Heart right ventricle (tissue), 16 donors: ENCODE measurements around the gene UBE2Q2. TPM values are rescaled to one million over a fixed set of nuclear protein-coding genes. Genes with fewer than 3 reads are reported as not detected.

Experiments used
- ATAC-seq, 8 donors: fragments of 200-7000 bp; cut with Tn5 transposase; one replicate each; pipeline ENCODE4 v1.9.1; 2020; ENCODE audit warnings: mild to moderate bottlenecking in 8 of 8, moderate library complexity in 8 of 8, moderate number of reproducible peaks in 1 of 8
- DNase-seq, 2 donors: peaks; one replicate each; pipeline ENCODE4 v3.0.0-alpha.2; 2020
- H3K27ac ChIP-seq, 10 donors: fragments of 200-600 bp; sonication (generic) in 2 of 10; one replicate each; pipeline versions ENCODE4 v1.5.0 to v1.8.0; 2020 to 2022; ENCODE audit warnings: mild to moderate bottlenecking in 3 of 10
- H3K27me3 ChIP-seq, 7 donors: fragments of 200-600 bp; one replicate each; pipeline ENCODE4 v1.8.0; 2021 to 2022; ENCODE audit warnings: mild to moderate bottlenecking in 2 of 7
- H3K36me3 ChIP-seq, 9 donors: fragments of 200-600 bp; sonication (generic) in 1 of 9; one replicate each; pipeline versions ENCODE4 v1.5.0 to v1.8.0; 2020 to 2022; ENCODE audit warnings: mild to moderate bottlenecking in 2 of 9
- H3K4me1 ChIP-seq, 9 donors: fragments of 200-600 bp; sonication (generic) in 1 of 9; one replicate each; pipeline versions ENCODE4 v1.5.0 to v1.8.0; 2020 to 2022; ENCODE audit warnings: mild to moderate bottlenecking in 4 of 9
- H3K4me3 ChIP-seq, 10 donors: fragments of 200-600 bp; sonication (generic) in 2 of 10; one replicate each; pipeline versions ENCODE4 v1.5.0 to v1.8.0; 2020 to 2022; ENCODE audit warnings: mild to moderate bottlenecking in 7 of 10, moderate library complexity in 2 of 10
- H3K9me3 ChIP-seq, 11 donors: fragments of 200-600 bp in 10 of 11; sonication (generic) in 2 of 11; one replicate each; pipeline versions ENCODE4 v1.5.0 to v1.8.0; 2013 to 2022; ENCODE audit warnings: mild to moderate bottlenecking in 2 of 11, control low read depth in 1 of 11, moderate library complexity in 1 of 11
- CTCF ChIP-seq, 9 donors: fragments of 200-600 bp; sonication (generic) in 2 of 9; IDR thresholded peaks; one replicate each; pipeline versions ENCODE4 v1.5.0 to v1.8.0; 2021 to 2022; ENCODE audit warnings: antibody characterized with exemption in 9 of 9, mild to moderate bottlenecking in 5 of 9, moderate library complexity in 1 of 9
- WGBS, 2 donors: extraction: QIAGEN DNeasy Blood & Tissue Kit; methylation state at CpG; one replicate each; pipeline ENCODE4 v1.1.7; 2013; ENCODE audit warnings: inconsistent platforms in 1 of 2; 5-methylcytosine and 5-hydroxymethylcytosine counted together
- intact Hi-C, 10 donors: fragments of 100-400 bp; cut with DNase I; formaldehyde crosslinking; loops; one replicate each; pipeline versions ENCODE4 v1.11.1 to v1.14.2; 2022
- polyA plus RNA-seq, 2 donors: library from polyadenylated mRNA; stranded (reverse); fragments of 200-250 nt; gene quantifications; one replicate each; pipeline ENCODE4 v1.2.3, GENCODE V29; 2013
- total RNA-seq, 10 donors: library from RNA; stranded (reverse); fragmentation: NEBNext Ultra II Directional in 3 of 10; extraction: Animal tissue kit (Norgen Biotek cat#: 25700) in 3 of 10; gene quantifications; one replicate each; pipeline versions ENCODE4 v1.2.1 to v1.2.4, GENCODE V29; 2021 to 2023
- donor health status: Arrhythmogenic right ventricular cardiomyopathy.
- donor health status: ischemic (EF 13 %, LVEDD 7.1; RV severe dilation, severe dysfunction).
- donor health status: healthy with polysubstance abuse.
- donor health status: DM: no; HTN: yes; CAD: no.
- donor health status: DM: no; HTN: no; CAD: no.
- donor health status: ischemic (EF 25% LVEDD 6.9; RV normal size, moderate dysfunction).
- donor health status: ischemic (EF 25% LVEDD 5.7; RV mildly dilated, moderate dysfunction).
- donor health status: healthy.
- donor health status: DM: yes; HTN: yes; CAD: no.
- donor health status: Ischemic cardiomyopathy.
- donor health status: ischemic (EF 35%, LVEDD 5.7; RV mildly dilated, moderate dysfunction).
- donor health status: nonischemic (EF 11% LVEDD 7.7; RV severe dilation, severe dysfunction).
- donor health status: DM: yes; HTN: yes; CAD: no.
- donor health status: PGD.
- donor health status: ischemic (EF 29% LVEDD 5.4; RV normal size, mild dysfunction).
- donor health status: nonischemic (EF 23%, LVEDD 6.1; RV moderate dilation, normal function).

UBE2Q2 gene
- total and polyA plus RNA-seq, 12 donors = 12.5 to 36.5 (median 24.1) TPM

GRCh38 chr15:75943713-75944215 is 100.5 kb downstream of the UBE2Q2 start:
- ATAC-seq = no peak
- Histone ChIP-seq H3K27me3 (peaks cover 0 to 34% (median 7%) of the 10 kb centered on the region in 7 donors), H3K9me3 (peaks cover 0 to 16% (median 0%) of the 10 kb centered on the region in 11 donors), H3K36me3 (peaks cover 0 to under 1% (median 0%) of the 10 kb centered on the region in 9 donors), H3K4me1 (no peaks in the 10 kb centered on the region), H3K4me3 (no peak overlapping the region), H3K27ac (no peak overlapping the region)
- no peak for TF ChIP-seq CTCF (IDR thresholded peaks at IDR 0.05)
- 50 to 56% methylated on average over 1 of the region's 1 CpG for WGBS, 2 donors
- no peak for DNase-seq
- intact Hi-C loops = no loop called here

GRCh38 chr15:75945953-75946352 is 102.7 kb downstream of the UBE2Q2 start:
- intact Hi-C loops = no loop called here
- Histone ChIP-seq H3K4me1 (no peaks in the 10 kb centered on the region), H3K4me3 (no peak overlapping the region), H3K27me3 (peaks cover 0 to 42% (median 12%) of the 10 kb centered on the region in 7 donors), H3K36me3 (no peaks in the 10 kb centered on the region), H3K9me3 (peaks cover 0 to 6% (median 0%) of the 10 kb centered on the region in 11 donors), H3K27ac (no peak overlapping the region)
- WGBS, 2 donors = 73 to 79% methylated on average over 4 of the region's 4 CpGs
- no peak for TF ChIP-seq CTCF (IDR thresholded peaks at IDR 0.05)
- ATAC-seq = no peak
- DNase-seq = no peak

- H3K27ac ChIP-seq = no peak overlapping the region
- H3K4me3 ChIP-seq = no peak overlapping the region
- H3K4me1 ChIP-seq = no peaks in the 10 kb centered on the region
- WGBS, 2 donors = 53 to 57% methylated on average over 1 of the region's 1 CpG
- peaks cover 0 to 53% (median 12%) of the 10 kb centered on the region in 7 donors for H3K27me3 ChIP-seq
- DNase-seq (no peak), ATAC-seq (no peak)
- H3K36me3 ChIP-seq = no peaks in the 10 kb centered on the region
- intact Hi-C loops = no loop called here
- no peak for TF ChIP-seq CTCF (IDR thresholded peaks at IDR 0.05)
- no peaks in the 10 kb centered on the region for H3K9me3 ChIP-seq
Observed at GRCh38 chr15:75947092-75947491, 103.8 kb downstream of the UBE2Q2 start.

GRCh38 chr15:75948761-75949296 is 105.6 kb downstream of the UBE2Q2 start:
- 81 to 82% methylated on average over 8 of the region's 8 CpGs for WGBS, 2 donors

More at GRCh38 chr15:75948761-75949296, 105.6 kb downstream of the UBE2Q2 start:
- intact Hi-C loops = no loop called here
- no peak for TF ChIP-seq CTCF (IDR thresholded peaks at IDR 0.05)
- H3K4me3 ChIP-seq = no peak overlapping the region
- H3K36me3 ChIP-seq = no peaks in the 10 kb centered on the region
- H3K9me3 ChIP-seq = no peaks in the 10 kb centered on the region
- DNase-seq (no peak), ATAC-seq (no peak)
- H3K27ac ChIP-seq = no peak overlapping the region
- peaks cover 0 to 65% (median 17%) of the 10 kb centered on the region in 7 donors for H3K27me3 ChIP-seq
- H3K4me1 ChIP-seq = no peaks in the 10 kb centered on the region

Other genes with a start within 250 kb of the UBE2Q2 start
- 10 to 100 TPM; 12.9 to 18.2 (median 16.1) TPM for gene SNUPN, start 217.7 kb upstream of the UBE2Q2 start, total RNA-seq
- 10 to 100 TPM; 14.6 to 17.4 TPM for gene SNUPN, start 217.7 kb upstream of the UBE2Q2 start, polyA plus RNA-seq
- 10 to 100 TPM; 33.8 to 57.6 (median 40.2) TPM for gene IMP3, start 203.2 kb upstream of the UBE2Q2 start, total RNA-seq
- gene IMP3, start 203.2 kb upstream of the UBE2Q2 start, polyA plus RNA-seq = 10 to 100 TPM; 33.7 to 77.2 TPM
- gene SNX33, start 195.5 kb upstream of the UBE2Q2 start, total RNA-seq = 10 to 100 TPM in 4 of 10 donors, 1 to 10 TPM in 6; 7.6 to 14.8 (median 9.8) TPM
- gene SNX33, start 195.5 kb upstream of the UBE2Q2 start, polyA plus RNA-seq = 1 to 10 TPM; 7.4 to 8.1 TPM
- 10 to 100 TPM in 8 of 10 donors, 1 to 10 TPM in 2; 7.4 to 19.8 (median 13.0) TPM for gene CSPG4, start 130.6 kb upstream of the UBE2Q2 start, total RNA-seq
- gene CSPG4, start 130.6 kb upstream of the UBE2Q2 start, polyA plus RNA-seq = 10 to 100 TPM; 12.1 TPM
- 10 to 100 TPM; 15.6 to 23.4 (median 18.6) TPM for gene FBXO22, start 60.4 kb downstream of the UBE2Q2 start, total RNA-seq
- gene FBXO22, start 60.4 kb downstream of the UBE2Q2 start, polyA plus RNA-seq = 10 to 100 TPM in 1 of 2 donors, 1 to 10 TPM in 1; 3.8 to 15.0 TPM
- under 1 TPM in 1 of 10 donors, not detected in 9; 0.19 TPM for gene NRG4, start 169.0 kb downstream of the UBE2Q2 start, total RNA-seq
- not detected for gene NRG4, start 169.0 kb downstream of the UBE2Q2 start, polyA plus RNA-seq
- gene TMEM266, start 216.5 kb downstream of the UBE2Q2 start, total RNA-seq = under 1 TPM in 8 of 10 donors, not detected in 2; 0.09 to 0.30 (median 0.15) TPM
- under 1 TPM in 1 of 2 donors, not detected in 1; 0.01 TPM for gene TMEM266, start 216.5 kb downstream of the UBE2Q2 start, polyA plus RNA-seq